HS-5 (cell line): Measurements from ENCODE around the gene BLOC1S4.
"Not testable (repeated sequence)": the region's sequence is repeated elsewhere in the genome, so short reads cannot be mapped to it uniquely, and the experiment has no call there.

Experiments used
- DNase-seq: peaks from one replicate; pipeline ENCODE4 v3.0.0-alpha.2; 2012; ENCODE audit warnings: low read depth

Gene BLOC1S4

GRCh38 chr4:6742507-6742906 is 26.5 kb downstream of the BLOC1S4 start:
- DNase-seq = no peak

- no peak for DNase-seq
Observed at GRCh38 chr4:6742989-6743388, 27.0 kb downstream of the BLOC1S4 start.

GRCh38 chr4:6746721-6747293 is 30.8 kb downstream of the BLOC1S4 start:
- DNase-seq = no peak

- no peak for DNase-seq
Observed at GRCh38 chr4:6747294-6748051, 31.5 kb downstream of the BLOC1S4 start.

GRCh38 chr4:6748286-6748685 is 32.3 kb downstream of the BLOC1S4 start:
- no peak for DNase-seq

- DNase-seq = no peak
Observed at GRCh38 chr4:6749340-6750171, 33.6 kb downstream of the BLOC1S4 start.

GRCh38 chr4:6750286-6751221 is 34.6 kb downstream of the BLOC1S4 start:
- DNase-seq = no peak

- no peak for DNase-seq
Observed at GRCh38 chr4:6751611-6752485, 35.9 kb downstream of the BLOC1S4 start.

- no peak for DNase-seq
Observed at GRCh38 chr4:6752486-6752829, 36.5 kb downstream of the BLOC1S4 start.

- DNase-seq = no peak
Observed at GRCh38 chr4:6753103-6753560, 37.2 kb downstream of the BLOC1S4 start.

- DNase-seq = no peak
Observed at GRCh38 chr4:6753891-6754290, 37.9 kb downstream of the BLOC1S4 start.

- no peak for DNase-seq
Observed at GRCh38 chr4:6754481-6755087, 38.6 kb downstream of the BLOC1S4 start.

GRCh38 chr4:6755088-6755753 is 39.2 kb downstream of the BLOC1S4 start:
- no peak for DNase-seq

GRCh38 chr4:6756345-6756744 is 40.4 kb downstream of the BLOC1S4 start:
- DNase-seq = not testable (repeated sequence)

GRCh38 chr4:6758728-6759127 is 42.8 kb downstream of the BLOC1S4 start:
- no peak for DNase-seq

GRCh38 chr4:6760865-6761264 is 44.9 kb downstream of the BLOC1S4 start:
- no peak for DNase-seq

GRCh38 chr4:6761649-6762615 is 46.0 kb downstream of the BLOC1S4 start:
- DNase-seq = no peak

GRCh38 chr4:6763330-6763851 is 47.4 kb downstream of the BLOC1S4 start:
- DNase-seq = no peak
